GM21529 (cell line): Measurements from ENCODE around the gene ULBP2.

Source experiments
- ATAC-seq: cut with Tn5 transposase; IDR thresholded peaks from one replicate; pipeline ENCODE4 v1.9.1; 2021; ENCODE audit not compliant: unreplicated experiment

Gene ULBP2

GRCh38 chr6:149941583-149942460 lies at the start of gene ULBP2:
Gene ULBP2 (plus strand): TSS chr6:149942014. CDS start chr6:149942073, 59 bp downstream.
- no peak for ATAC-seq

- ATAC-seq = no peak
These were observed 46.7 kb upstream of the ULBP2 start for GRCh38 chr6:149895048-149895590.

- ATAC-seq = no peak
These were observed 46.0 kb upstream of the ULBP2 start for GRCh38 chr6:149895833-149896271.

GRCh38 chr6:149896491-149896890 lies 45.3 kb upstream of the ULBP2 start:
- no peak for ATAC-seq

GRCh38 chr6:149897015-149897697 lies 44.7 kb upstream of the ULBP2 start:
- ATAC-seq = no peak

GRCh38 chr6:149897855-149898744 lies 43.7 kb upstream of the ULBP2 start, which contains the start of gene RAET1E:
Gene RAET1E (minus strand): TSS chr6:149898113. CDS start chr6:149890901, 7,212 bp downstream.
- ATAC-seq = no peak

- no peak for ATAC-seq
These were observed 42.8 kb upstream of the ULBP2 start for GRCh38 chr6:149898966-149899365.

- ATAC-seq = no peak
These were observed 42.3 kb upstream of the ULBP2 start for GRCh38 chr6:149899486-149899885.

- no peak for ATAC-seq
These were observed 41.7 kb upstream of the ULBP2 start for GRCh38 chr6:149899926-149900619.

GRCh38 chr6:149900620-149901443 lies 41.0 kb upstream of the ULBP2 start:
- no peak for ATAC-seq

GRCh38 chr6:149901444-149902140 lies 40.2 kb upstream of the ULBP2 start:
- no peak for ATAC-seq

- ATAC-seq = no peak
These were observed 37.7 kb upstream of the ULBP2 start for GRCh38 chr6:149903938-149904611.

- no peak for ATAC-seq
These were observed 37.0 kb upstream of the ULBP2 start for GRCh38 chr6:149904661-149905370.

- ATAC-seq = no peak
These were observed 36.4 kb upstream of the ULBP2 start for GRCh38 chr6:149905371-149905910.

- ATAC-seq = no peak
These were observed 35.9 kb upstream of the ULBP2 start for GRCh38 chr6:149905911-149906371.

GRCh38 chr6:149906405-149906804 lies 35.4 kb upstream of the ULBP2 start:
- ATAC-seq = no peak

- no peak for ATAC-seq
These were observed 34.5 kb upstream of the ULBP2 start for GRCh38 chr6:149907317-149907716.
